Neural cell (in vitro differentiated cells): ENCODE results near the gene C22orf31.

ENCODE experiments used
- CTCF ChIP-seq: fragments of 450-650 bp; IDR thresholded peaks from 2 replicates; pipeline ENCODE4 v1.5.1; 2014; ENCODE audit warnings: antibody characterized with exemption, mild to moderate bottlenecking, moderate library complexity; ENCODE audit not compliant: poor library complexity, severe bottlenecking
- EZH2 ChIP-seq: fragments of 200-600, 300-800 bp; shearing (Covaris generic), sonication (generic); IDR thresholded peaks from 2 replicates; pipeline ENCODE4 v1.6.1; 2014; ENCODE audit warnings: antibody characterized with exemption, low read length, borderline replicate concordance, mild to moderate bottlenecking; ENCODE audit not compliant: insufficient read depth, poor library complexity, severe bottlenecking
- POLR2AphosphoS5 ChIP-seq: IDR thresholded peaks from 2 replicates; pipeline ENCODE4 v1.6.1; 2012
- REST ChIP-seq: IDR thresholded peaks from 2 replicates; pipeline ENCODE4 v1.6.1; 2012; ENCODE audit warnings: borderline replicate concordance
- SMC3 ChIP-seq: fragments of 450-650 bp; conservative IDR thresholded peaks from 2 replicates; pipeline ENCODE4 v1.6.1; 2014; ENCODE audit warnings: antibody characterized with exemption, mild to moderate bottlenecking, moderate library complexity; ENCODE audit not compliant: poor library complexity
- TAF1 ChIP-seq: IDR thresholded peaks from 2 replicates; pipeline ENCODE4 v1.6.1; 2012; ENCODE audit warnings: low read depth

- no peak for TF ChIP-seq CTCF
- TF ChIP-seq POLR2AphosphoS5 = no peak
- no peak for TF ChIP-seq TAF1
- TF ChIP-seq REST = no peak
- no peak for TF ChIP-seq EZH2
- TF ChIP-seq SMC3 = no peak
These were observed 45.3 kb downstream of the C22orf31 start for GRCh38 chr22:29016067-29016938.
